HEK293T (cell line): ENCODE data around the gene EFNB2.

Experiments used
- BHLHE40 ChIP-seq: fragments of 450-650 bp; IDR thresholded peaks from 2 replicates; pipeline ENCODE4 v1.6.1; 2016; ENCODE audit warnings: mild to moderate bottlenecking, moderate library complexity, borderline replicate concordance
- CTBP1 ChIP-seq: fragments of 450-650 bp; IDR thresholded peaks from 2 replicates; pipeline ENCODE4 v1.6.1; 2016; ENCODE audit warnings: borderline replicate concordance
- ELF4 ChIP-seq: fragments of 450-650 bp; IDR thresholded peaks from 2 replicates; pipeline ENCODE4 v1.6.1; 2017; ENCODE audit warnings: antibody characterized with exemption
- FOXK2 ChIP-seq: fragments of 450-650 bp; IDR thresholded peaks from 2 replicates; pipeline ENCODE4 v1.6.1; 2016; ENCODE audit warnings: mild to moderate bottlenecking
- HDGF ChIP-seq: fragments of 450-650 bp; IDR thresholded peaks from 2 replicates; pipeline ENCODE4 v1.6.1; 2017; ENCODE audit warnings: antibody characterized with exemption, borderline replicate concordance
- L3MBTL2 ChIP-seq: fragments of 450-650 bp; conservative IDR thresholded peaks from 2 replicates; pipeline ENCODE4 v1.6.1; 2016; ENCODE audit warnings: mild to moderate bottlenecking
- NFRKB ChIP-seq: fragments of 450-650 bp; IDR thresholded peaks from 2 replicates; pipeline ENCODE4 v1.6.1; 2016; ENCODE audit warnings: mild to moderate bottlenecking, moderate library complexity
- SP1 ChIP-seq: fragments of 450-650 bp; IDR thresholded peaks from 2 replicates; pipeline ENCODE4 v1.6.1; 2017
- SUZ12 ChIP-seq: fragments of 450-650 bp; IDR thresholded peaks from 2 replicates; pipeline ENCODE4 v1.6.1; 2016; ENCODE audit warnings: mild to moderate bottlenecking
- TARDBP ChIP-seq: fragments of 450-650 bp; IDR thresholded peaks from 2 replicates; pipeline ENCODE4 v1.6.1; 2016
- ZNF384 ChIP-seq: fragments of 450-650 bp; IDR thresholded peaks from 2 replicates; pipeline ENCODE4 v1.6.1; 2016
- TF ChIP-seq, protein P1 (sequence below): fragments of 450-650 bp; IDR thresholded peaks from 2 replicates; pipeline ENCODE4 v1.6.1; 2016

DNA sequence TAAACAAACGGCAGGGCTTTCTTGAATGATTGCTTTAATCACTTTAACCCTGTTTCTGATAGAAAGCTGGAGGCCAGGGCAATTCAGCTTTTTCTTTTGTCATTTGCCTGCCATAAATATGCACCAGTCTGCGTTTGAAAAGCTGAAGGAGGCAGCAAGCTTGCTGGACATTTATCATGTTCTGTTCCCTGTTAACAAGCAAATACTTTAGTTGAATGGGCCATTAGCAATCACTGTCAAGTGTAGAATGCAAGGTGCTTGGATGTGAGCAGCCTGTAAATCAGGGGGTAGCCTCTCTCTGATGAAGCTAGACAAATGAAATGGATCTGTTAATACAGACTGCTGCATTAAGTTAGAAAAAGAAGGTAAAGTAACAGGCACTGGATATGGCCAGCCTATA is 7.6 kb downstream of the EFNB2 start:
- TF ChIP-seq, protein P1, sequence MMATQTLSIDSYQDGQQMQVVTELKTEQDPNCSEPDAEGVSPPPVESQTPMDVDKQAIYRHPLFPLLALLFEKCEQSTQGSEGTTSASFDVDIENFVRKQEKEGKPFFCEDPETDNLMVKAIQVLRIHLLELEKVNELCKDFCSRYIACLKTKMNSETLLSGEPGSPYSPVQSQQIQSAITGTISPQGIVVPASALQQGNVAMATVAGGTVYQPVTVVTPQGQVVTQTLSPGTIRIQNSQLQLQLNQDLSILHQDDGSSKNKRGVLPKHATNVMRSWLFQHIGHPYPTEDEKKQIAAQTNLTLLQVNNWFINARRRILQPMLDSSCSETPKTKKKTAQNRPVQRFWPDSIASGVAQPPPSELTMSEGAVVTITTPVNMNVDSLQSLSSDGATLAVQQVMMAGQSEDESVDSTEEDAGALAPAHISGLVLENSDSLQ = no peak
- TF ChIP-seq FOXK2 = no peak
- TF ChIP-seq TARDBP = no peak
- no peak for TF ChIP-seq L3MBTL2
- TF ChIP-seq SP1 = no peak
- no peak for TF ChIP-seq CTBP1
- TF ChIP-seq ELF4 = no peak
- no peak for TF ChIP-seq NFRKB
- TF ChIP-seq SUZ12 = no peak
- no peak for TF ChIP-seq BHLHE40
- TF ChIP-seq HDGF = no peak
- TF ChIP-seq ZNF384 = no peak
